CD4-positive, alpha-beta memory T cell (primary cell): ENCODE measurements around the gene SLC39A13. TPM values are rescaled to one million over a fixed set of nuclear protein-coding genes. Genes with fewer than 3 reads are reported as not detected.

Experiments
- CTCF ChIA-PET: fragments of 350-600 bp; sonication (Branson Sonifier 250); formaldehyde crosslinking; loops from one replicate; lab custom pipeline; 2021; ENCODE audit warnings: inconsistent platforms; ENCODE audit not compliant: partially characterized antibody; lab: Charles Lee
- POLR2A ChIA-PET: fragments of 350-600 bp; sonication (Branson Sonifier 250); formaldehyde crosslinking; loops from one replicate; lab custom pipeline; 2021; ENCODE audit not compliant: partially characterized antibody; lab: Charles Lee
- DNase-seq, 5 donors: peaks; one replicate each; pipeline versions ENCODE4 v3.0.0 to v3.0.0-alpha.2; 2020 to 2022; ENCODE audit warnings: mixed read lengths in 1 of 5
- H3K27ac ChIP-seq: one replicate; pipeline ENCODE4 v1.7.0; 2013; ENCODE audit warnings: low read depth, low read length
- H3K27me3 ChIP-seq: 2 replicates; pipeline ENCODE4 v1.7.0; 2013; ENCODE audit warnings: mild to moderate bottlenecking, low read length, moderate library complexity; ENCODE audit not compliant: insufficient read depth
- H3K36me3 ChIP-seq: 2 replicates; pipeline ENCODE4 v1.7.0; 2013; ENCODE audit warnings: mild to moderate bottlenecking, low read length, moderate library complexity; ENCODE audit not compliant: insufficient read depth
- H3K4me1 ChIP-seq: 2 replicates; pipeline ENCODE4 v1.7.0; 2013; ENCODE audit warnings: mild to moderate bottlenecking, low read length, moderate library complexity; ENCODE audit not compliant: insufficient read depth
- H3K4me3 ChIP-seq, 2 donors: one replicate each; pipeline ENCODE4 v1.7.0; 2013; ENCODE audit warnings: low read length in 2 of 2, mild to moderate bottlenecking in 1 of 2
- H3K9me3 ChIP-seq, 2 donors: one replicate each; pipeline ENCODE4 v1.7.0; 2013; ENCODE audit warnings: low read length in 2 of 2, control low read depth in 1 of 2; ENCODE audit not compliant: control insufficient read depth in 1 of 2
- H3K27ac Mint-ChIP-seq, 7 donors: one replicate each; pipeline ENCODE4 v1.8.0; 2020 to 2021; ENCODE audit warnings: mixed read lengths in 7 of 7, mild to moderate bottlenecking in 6 of 7, inconsistent platforms in 3 of 7, moderate library complexity in 3 of 7
- H3K27me3 Mint-ChIP-seq, 2 donors: one replicate each; pipeline ENCODE4 v1.8.0; 2020 to 2021; ENCODE audit warnings: mixed read lengths in 2 of 2
- H3K36me3 Mint-ChIP-seq, 2 donors: one replicate each; pipeline ENCODE4 v1.8.0; 2020 to 2021; ENCODE audit warnings: mixed read lengths in 2 of 2, inconsistent platforms in 1 of 2, mild to moderate bottlenecking in 1 of 2
- H3K4me1 Mint-ChIP-seq, 4 donors: one replicate each; pipeline ENCODE4 v1.8.0; 2020 to 2021; ENCODE audit warnings: mixed read lengths in 4 of 4, mild to moderate bottlenecking in 1 of 4
- H3K4me3 Mint-ChIP-seq, 8 donors: one replicate each; pipeline ENCODE4 v1.8.0; 2020 to 2021; ENCODE audit warnings: mixed read lengths in 8 of 8, mild to moderate bottlenecking in 7 of 8, moderate library complexity in 6 of 8, inconsistent platforms in 3 of 8
- H3K9me3 Mint-ChIP-seq, 8 donors: one replicate each; pipeline ENCODE4 v1.8.0; 2020 to 2021; ENCODE audit warnings: mixed read lengths in 8 of 8, mild to moderate bottlenecking in 5 of 8, inconsistent platforms in 3 of 8, moderate library complexity in 1 of 8
- intact Hi-C: fragments of 100-400 bp; cut with micrococcal nuclease; formaldehyde crosslinking; loops from one replicate; pipeline ENCODE4 v1.15.1; 2023
- microRNA-seq: library from miRNA; unstranded; fragments of <30 nt; microRNA quantifications from one replicate; pipeline ENCODE4 v1.2.0, GENCODE V29; 2021; ENCODE audit warnings: borderline replicate concordance, borderline number of aligned reads, borderline microRNAs expressed, mixed read lengths
- polyA plus RNA-seq, 2 donors: library from polyadenylated mRNA; unstranded; fragments of 300-500 nt; fragmentation: Illumina TruSeq; gene quantifications; one replicate each; pipeline ENCODE4 v1.2.3, GENCODE V29; 2021
- total RNA-seq, 2 experiments: library from RNA; stranded (reverse); gene quantifications; one replicate each; pipeline ENCODE4 v1.2.3, GENCODE V29; 2021

SLC39A13 gene
- total and polyA plus RNA-seq, 4 experiments from 2014 or later: 22.3 to 68.3 (median 48.6) TPM

- POLR2A ChIA-PET: interaction anchor here (1.3 kb wide), 1 partner anchor 31 kb away, joined by 3 read pairs; no protein-coding TSS in a partner anchor
- Histone ChIP-seq H3K27ac (no peak overlapping the region), H3K36me3 (peaks cover 45% of the 10 kb centered on the region), H3K4me1 (peaks cover 1% of the 10 kb centered on the region), H3K4me3 (no peak overlapping the region), H3K27me3 (no peaks in the 10 kb centered on the region), H3K9me3 (no peaks in the 10 kb centered on the region)
- intact Hi-C loops: no loop called here
- Mint-ChIP-seq H3K4me3 (no peak overlapping the region), H3K4me1 (peaks cover 2 to 9% (median 6%) of the 10 kb centered on the region in 4 donors), H3K9me3 (peaks cover 0 to 1% (median 0%) of the 10 kb centered on the region in 8 donors), H3K36me3 (peaks cover 13 to 50% of the 10 kb centered on the region in 2 donors), H3K27me3 (no peaks in the 10 kb centered on the region), H3K27ac (no peak overlapping the region)
- DNase-seq: no peak
- CTCF ChIA-PET: interaction anchor here (1.9 kb wide), 1 partner anchor 10 kb away, joined by 7 read pairs; no protein-coding TSS in a partner anchor
Measured at GRCh38 chr11:47464483-47464882, 56.1 kb downstream of the SLC39A13 start.

Small RNA genes lying within 50 kb of the gene (microRNA-seq; reads per million reads assigned to microRNA genes)
- not detected for gene MIR4487

Other genes starting within 250 kb of the SLC39A13 start
- gene ARFGAP2, start 231.7 kb upstream of the SLC39A13 start, total RNA-seq: 100 to 1,000 TPM; 141 to 142 TPM
- gene ARFGAP2, start 231.7 kb upstream of the SLC39A13 start, polyA plus RNA-seq: 100 to 1,000 TPM in 1 of 2 donors, 10 to 100 TPM in 1; 88.6 to 134 TPM
- gene PACSIN3, start 222.2 kb upstream of the SLC39A13 start, total RNA-seq: 1 to 10 TPM in 1 of 2 experiments, not detected in 1; 1.3 TPM
- gene PACSIN3, start 222.2 kb upstream of the SLC39A13 start, polyA plus RNA-seq: under 1 TPM in 1 of 2 donors, not detected in 1; 0.23 TPM
- 100 to 1,000 TPM; 129 to 132 TPM for gene DDB2, start 193.6 kb upstream of the SLC39A13 start, total RNA-seq
- gene DDB2, start 193.6 kb upstream of the SLC39A13 start, polyA plus RNA-seq: 10 to 100 TPM; 36.2 to 40.2 TPM
- 10 to 100 TPM; 23.6 to 23.7 TPM for gene ACP2, start 159.8 kb upstream of the SLC39A13 start, total RNA-seq
- gene ACP2, start 159.8 kb upstream of the SLC39A13 start, polyA plus RNA-seq: 10 to 100 TPM; 11.4 to 19.0 TPM
- 10 to 100 TPM; 17.8 to 20.0 TPM for gene NR1H3, start 150.6 kb upstream of the SLC39A13 start, total RNA-seq
- 1 to 10 TPM; 3.3 to 7.8 TPM for gene NR1H3, start 150.6 kb upstream of the SLC39A13 start, polyA plus RNA-seq
- gene MADD, start 138.5 kb upstream of the SLC39A13 start, total RNA-seq: 100 to 1,000 TPM; 118 to 119 TPM
- 10 to 100 TPM; 19.3 to 32.4 TPM for gene MADD, start 138.5 kb upstream of the SLC39A13 start, polyA plus RNA-seq
- gene MYBPC3, start 55.9 kb upstream of the SLC39A13 start, total RNA-seq: not detected
- not detected for gene MYBPC3, start 55.9 kb upstream of the SLC39A13 start, polyA plus RNA-seq
- 1 to 10 TPM; 4.8 to 5.0 TPM for gene SPI1, start 30.0 kb upstream of the SLC39A13 start, total RNA-seq
- under 1 TPM in 1 of 2 donors, not detected in 1; 0.28 TPM for gene SPI1, start 30.0 kb upstream of the SLC39A13 start, polyA plus RNA-seq
- 10 to 100 TPM; 53.9 to 59.6 TPM for gene PSMC3, start 17.8 kb downstream of the SLC39A13 start, total RNA-seq
- gene PSMC3, start 17.8 kb downstream of the SLC39A13 start, polyA plus RNA-seq: 100 to 1,000 TPM; 114 to 152 TPM
- 1 to 10 TPM in 1 of 2 experiments, under 1 TPM in 1; 0.55 to 1.7 TPM for gene RAPSN, start 40.5 kb downstream of the SLC39A13 start, total RNA-seq
- gene RAPSN, start 40.5 kb downstream of the SLC39A13 start, polyA plus RNA-seq: not detected
- 100 to 1,000 TPM; 145 to 149 TPM for gene CELF1, start 144.5 kb downstream of the SLC39A13 start, total RNA-seq
- gene CELF1, start 144.5 kb downstream of the SLC39A13 start, polyA plus RNA-seq: 10 to 100 TPM; 45.6 to 76.2 TPM
- 10 to 100 TPM; 21.5 to 21.9 TPM for gene PTPMT1, start 157.0 kb downstream of the SLC39A13 start, total RNA-seq
- gene PTPMT1, start 157.0 kb downstream of the SLC39A13 start, polyA plus RNA-seq: 100 to 1,000 TPM in 1 of 2 donors, 10 to 100 TPM in 1; 68.3 to 109 TPM
- 10 to 100 TPM; 21.2 to 22.5 TPM for gene KBTBD4, start 170.4 kb downstream of the SLC39A13 start, total RNA-seq
- gene KBTBD4, start 170.4 kb downstream of the SLC39A13 start, polyA plus RNA-seq: 10 to 100 TPM; 40.2 to 71.9 TPM
- gene NDUFS3, start 170.5 kb downstream of the SLC39A13 start, total RNA-seq: 10 to 100 TPM; 70.9 to 71.0 TPM
- gene NDUFS3, start 170.5 kb downstream of the SLC39A13 start, polyA plus RNA-seq: 100 to 1,000 TPM in 1 of 2 donors, 10 to 100 TPM in 1; 85.7 to 118 TPM
- gene FAM180B, start 178.1 kb downstream of the SLC39A13 start, total RNA-seq: under 1 TPM in 1 of 2 experiments, not detected in 1; 0.25 TPM
- not detected for gene FAM180B, start 178.1 kb downstream of the SLC39A13 start, polyA plus RNA-seq
- under 1 TPM; 0.44 to 0.61 TPM for gene C1QTNF4, start 185.8 kb downstream of the SLC39A13 start, total RNA-seq
- gene C1QTNF4, start 185.8 kb downstream of the SLC39A13 start, polyA plus RNA-seq: not detected
- 10 to 100 TPM; 23.6 to 23.9 TPM for gene MTCH2, start 234.0 kb downstream of the SLC39A13 start, total RNA-seq
- gene MTCH2, start 234.0 kb downstream of the SLC39A13 start, polyA plus RNA-seq: 10 to 100 TPM; 58.8 to 66.8 TPM